Uterus (tissue), 4 donors: Measurements from ENCODE around the gene GTPBP4. TPM values are rescaled to one million over a fixed set of nuclear protein-coding genes. Genes with fewer than 3 reads are reported as not detected.

Source experiments
- DNase-seq, 2 donors: peaks; one replicate each; pipeline ENCODE4 v3.0.0-alpha.2; 2019 to 2020
- H3K27ac ChIP-seq, 2 donors: fragments of 200-600 bp; sonication (generic); 1 replicate in 1 of 2; 2 replicates in 1 of 2; pipeline ENCODE4 v1.5.1; 2016 to 2018
- H3K27me3 ChIP-seq, 2 donors: fragments of 200-600 bp; sonication (generic); one replicate each; pipeline ENCODE4 v1.5.1; 2018 to 2019; ENCODE audit warnings: control low read depth in 1 of 2
- H3K36me3 ChIP-seq, 2 donors: fragments of 200-600 bp; sonication (generic); one replicate each; pipeline ENCODE4 v1.5.1; 2019; ENCODE audit warnings: control low read depth in 1 of 2
- H3K4me1 ChIP-seq, 2 donors: fragments of 200-600 bp; sonication (generic); one replicate each; pipeline ENCODE4 v1.5.1; 2018 to 2019; ENCODE audit warnings: control low read depth in 1 of 2
- H3K4me3 ChIP-seq, 2 donors: fragments of 200-600 bp; sonication (generic); 1 replicate in 1 of 2; 2 replicates in 1 of 2; pipeline ENCODE4 v1.5.1; 2018 to 2019; ENCODE audit warnings: mild to moderate bottlenecking in 1 of 2
- H3K9me3 ChIP-seq, 2 donors: fragments of 200-600 bp; sonication (generic); one replicate each; pipeline ENCODE4 v1.5.1; 2019; ENCODE audit warnings: control low read depth in 1 of 2
- POLR2A ChIP-seq, 2 donors: fragments of 450-650 bp; IDR thresholded peaks; one replicate each; pipeline ENCODE4 v1.6.1; 2016; ENCODE audit warnings: antibody characterized with exemption in 2 of 2, mild to moderate bottlenecking in 1 of 2, moderate library complexity in 1 of 2
- intact Hi-C: fragments of 100-400 bp; cut with DNase I; formaldehyde crosslinking; loops from one replicate; pipeline ENCODE4 v1.15.1; 2023; ENCODE audit warnings: low total_unique reads
- total RNA-seq, 4 donors: library from RNA; depleted of rRNA in 3 of 4; stranded (reverse); fragments of >200 nt in 3 of 4; gene quantifications; one replicate each; pipeline versions ENCODE4 v1.1.0 to v1.2.4, GENCODE V29; 2014 to 2023
- TF ChIP-seq, protein P1 (sequence below), 4 experiments: fragments of 200-600 bp in 2 of 4; fragments of 450-650 bp in 2 of 4; sonication (generic) in 2 of 4; IDR thresholded peaks; one replicate each; pipeline ENCODE4 v1.5.1; 2016 to 2019; ENCODE audit warnings: antibody characterized with exemption in 4 of 4, mild to moderate bottlenecking in 2 of 4, moderate library complexity in 1 of 4
- donor health status: DM: yes; HTN: yes; CAD: no.

GTPBP4 gene
- total RNA-seq, 4 donors from 2014 or later, result 10.5 to 49.0 (median 20.1) TPM

DNA sequence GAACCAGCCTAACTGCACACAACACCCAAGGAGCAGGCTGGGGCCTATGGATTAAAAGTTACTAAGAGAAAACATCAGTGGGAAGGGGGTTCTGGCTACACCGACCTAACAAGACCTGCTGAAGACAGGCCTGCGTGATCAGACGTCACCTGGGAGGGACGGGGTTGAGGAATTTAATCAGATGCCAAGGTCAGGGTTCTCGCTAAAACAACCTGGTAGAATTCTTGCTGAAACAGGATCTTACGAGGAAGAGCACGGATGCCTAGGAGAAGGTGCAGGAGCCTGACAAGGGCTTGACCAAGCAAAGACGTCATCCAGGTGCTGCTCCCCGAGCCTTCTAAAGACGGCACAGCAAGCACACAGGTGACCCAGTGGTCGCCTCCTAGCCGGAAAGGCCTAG lies 35.9 kb downstream of the GTPBP4 start:
- no peaks in the 10 kb centered on the region for H3K4me1 ChIP-seq

DNA sequence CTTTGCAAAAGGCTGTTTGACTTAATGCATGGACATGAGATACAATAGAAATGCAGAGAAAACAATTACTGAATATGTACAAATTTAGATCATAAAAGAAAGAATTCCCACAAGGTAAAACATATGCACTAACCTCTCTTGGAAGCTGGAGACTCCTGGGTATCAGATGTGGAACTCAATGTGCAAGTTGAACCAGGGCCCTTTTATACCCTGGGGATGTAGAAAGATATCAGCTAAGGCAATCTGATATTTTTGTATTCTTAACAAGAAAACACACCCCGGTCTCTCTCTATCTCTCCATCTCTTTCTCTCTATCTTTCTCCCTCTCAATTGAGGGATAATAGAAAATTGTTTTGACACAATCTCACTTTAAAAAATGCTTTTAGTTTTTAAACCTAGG lies 37.4 kb downstream of the GTPBP4 start, which contains the start of gene IDI2:
Gene IDI2 (minus strand): TSS at position 177 of the 400 bp plus-strand sequence. CDS start 1,136 bp downstream, outside the sequence.
- intact Hi-C loops, result no loop called here
- Histone ChIP-seq H3K9me3 (no peaks in the 10 kb centered on the region), H3K4me3 (no peak within 1 kb of the TSS), H3K27me3 (no peaks in the 10 kb centered on the region), H3K4me1 (no peaks in the 10 kb centered on the region), H3K36me3 (no peaks in the 10 kb centered on the region), H3K27ac (no peak within 1 kb of the TSS)
- DNase-seq, result no peak
- TF ChIP-seq, protein P1, sequence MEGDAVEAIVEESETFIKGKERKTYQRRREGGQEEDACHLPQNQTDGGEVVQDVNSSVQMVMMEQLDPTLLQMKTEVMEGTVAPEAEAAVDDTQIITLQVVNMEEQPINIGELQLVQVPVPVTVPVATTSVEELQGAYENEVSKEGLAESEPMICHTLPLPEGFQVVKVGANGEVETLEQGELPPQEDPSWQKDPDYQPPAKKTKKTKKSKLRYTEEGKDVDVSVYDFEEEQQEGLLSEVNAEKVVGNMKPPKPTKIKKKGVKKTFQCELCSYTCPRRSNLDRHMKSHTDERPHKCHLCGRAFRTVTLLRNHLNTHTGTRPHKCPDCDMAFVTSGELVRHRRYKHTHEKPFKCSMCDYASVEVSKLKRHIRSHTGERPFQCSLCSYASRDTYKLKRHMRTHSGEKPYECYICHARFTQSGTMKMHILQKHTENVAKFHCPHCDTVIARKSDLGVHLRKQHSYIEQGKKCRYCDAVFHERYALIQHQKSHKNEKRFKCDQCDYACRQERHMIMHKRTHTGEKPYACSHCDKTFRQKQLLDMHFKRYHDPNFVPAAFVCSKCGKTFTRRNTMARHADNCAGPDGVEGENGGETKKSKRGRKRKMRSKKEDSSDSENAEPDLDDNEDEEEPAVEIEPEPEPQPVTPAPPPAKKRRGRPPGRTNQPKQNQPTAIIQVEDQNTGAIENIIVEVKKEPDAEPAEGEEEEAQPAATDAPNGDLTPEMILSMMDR (IDR thresholded peaks at IDR 0.05), result no peak
- no peak for TF ChIP-seq POLR2A (IDR thresholded peaks at IDR 0.05)

More for the DNA sequence above, 35.9 kb downstream of the GTPBP4 start:
- TF ChIP-seq POLR2A (IDR thresholded peaks at IDR 0.05), result no peak
- TF ChIP-seq, protein P1 (IDR thresholded peaks at IDR 0.05), result no peak
- no peak for DNase-seq
- H3K36me3 ChIP-seq, result no peaks in the 10 kb centered on the region
- intact Hi-C loops, result no loop called here
- H3K27me3 ChIP-seq, result no peaks in the 10 kb centered on the region
- H3K4me3 ChIP-seq, result no peak overlapping the region
- H3K27ac ChIP-seq, result no peak overlapping the region
- H3K9me3 ChIP-seq, result no peaks in the 10 kb centered on the region

DNA sequence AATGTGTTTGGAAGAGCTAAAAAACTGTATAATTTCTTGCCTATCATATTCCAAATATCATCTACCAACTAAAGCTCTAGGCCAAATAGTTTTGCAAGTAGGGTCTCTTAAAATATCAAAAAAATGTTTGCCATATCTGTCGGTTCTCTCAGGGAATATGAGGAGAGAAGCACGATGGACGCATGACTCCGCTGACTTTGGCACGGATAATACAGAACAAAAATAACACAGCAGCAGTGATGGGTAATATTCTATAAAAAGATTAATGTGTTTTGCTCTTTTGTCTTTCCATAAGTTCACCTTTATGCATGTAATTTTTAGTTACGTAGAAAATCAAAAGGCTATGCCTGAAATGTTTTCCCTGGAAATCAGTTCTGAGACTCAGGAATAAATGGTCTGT lies 38.3 kb downstream of the GTPBP4 start:
- Histone ChIP-seq H3K4me1 (no peaks in the 10 kb centered on the region), H3K27ac (no peak overlapping the region), H3K36me3 (no peaks in the 10 kb centered on the region), H3K9me3 (no peaks in the 10 kb centered on the region), H3K27me3 (no peaks in the 10 kb centered on the region), H3K4me3 (no peak overlapping the region)
- intact Hi-C loops, result no loop called here
- TF ChIP-seq, protein P1 (IDR thresholded peaks at IDR 0.05), result no peak
- no peak for TF ChIP-seq POLR2A (IDR thresholded peaks at IDR 0.05)
- no peak for DNase-seq

DNA sequence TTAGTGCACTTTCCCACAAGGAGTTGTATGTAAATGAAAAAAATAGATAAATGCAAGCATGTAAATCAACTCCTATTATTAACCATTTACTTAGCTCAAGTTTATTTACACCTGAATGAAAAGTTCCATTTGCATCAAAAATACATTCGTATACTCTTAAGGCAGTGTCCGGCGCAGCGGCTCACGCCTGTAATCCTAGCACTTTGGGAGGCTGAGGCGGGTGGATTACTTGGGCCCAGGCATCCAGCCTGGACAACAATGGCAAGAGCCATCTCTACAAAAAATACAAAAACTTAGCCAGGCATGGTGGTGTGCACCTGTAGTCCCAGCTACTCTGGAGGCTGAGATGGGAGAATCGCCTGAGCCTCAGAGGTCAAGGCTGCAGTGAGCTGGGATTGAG lies 41.6 kb downstream of the GTPBP4 start:
- no peaks in the 10 kb centered on the region for H3K4me1 ChIP-seq
- TF ChIP-seq, protein P1 (IDR thresholded peaks at IDR 0.05), result no peak
- TF ChIP-seq POLR2A (IDR thresholded peaks at IDR 0.05), result no peak
- no peaks in the 10 kb centered on the region for H3K36me3 ChIP-seq
- DNase-seq, result no peak
- H3K4me3 ChIP-seq, result no peak overlapping the region
- H3K27me3 ChIP-seq, result no peaks in the 10 kb centered on the region
- intact Hi-C loops, result no loop called here
- no peak overlapping the region for H3K27ac ChIP-seq
- no peaks in the 10 kb centered on the region for H3K9me3 ChIP-seq

DNA sequence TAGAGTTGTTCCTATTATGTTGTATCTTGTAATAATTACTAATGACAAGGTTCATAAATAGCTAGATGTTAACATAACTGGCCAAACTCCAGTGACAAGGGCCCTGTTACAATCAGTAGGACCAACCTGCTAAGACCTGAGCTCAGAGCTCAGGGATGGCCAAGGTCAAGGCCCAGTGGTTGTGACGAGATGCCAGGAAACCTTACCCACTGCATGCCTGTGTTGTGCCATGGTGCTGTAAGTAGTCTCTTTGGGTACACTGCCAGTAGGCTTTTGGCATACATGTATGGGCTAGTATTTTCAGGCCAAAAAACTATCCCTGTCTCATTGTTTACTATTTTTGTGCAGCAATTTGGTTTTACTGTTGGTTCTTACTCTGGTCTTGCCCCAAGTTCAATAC lies 45.4 kb downstream of the GTPBP4 start:
- Histone ChIP-seq H3K4me1 (no peaks in the 10 kb centered on the region), H3K27me3 (no peaks in the 10 kb centered on the region), H3K27ac (no peak overlapping the region), H3K4me3 (no peak overlapping the region), H3K36me3 (no peaks in the 10 kb centered on the region), H3K9me3 (no peaks in the 10 kb centered on the region)
- intact Hi-C loops, result no loop called here
- no peak for DNase-seq
- TF ChIP-seq, protein P1 (IDR thresholded peaks at IDR 0.05), result no peak
- TF ChIP-seq POLR2A (IDR thresholded peaks at IDR 0.05), result no peak
